ENCODE measurements around the gene C1orf105.

The C1orf105 gene

DNA sequence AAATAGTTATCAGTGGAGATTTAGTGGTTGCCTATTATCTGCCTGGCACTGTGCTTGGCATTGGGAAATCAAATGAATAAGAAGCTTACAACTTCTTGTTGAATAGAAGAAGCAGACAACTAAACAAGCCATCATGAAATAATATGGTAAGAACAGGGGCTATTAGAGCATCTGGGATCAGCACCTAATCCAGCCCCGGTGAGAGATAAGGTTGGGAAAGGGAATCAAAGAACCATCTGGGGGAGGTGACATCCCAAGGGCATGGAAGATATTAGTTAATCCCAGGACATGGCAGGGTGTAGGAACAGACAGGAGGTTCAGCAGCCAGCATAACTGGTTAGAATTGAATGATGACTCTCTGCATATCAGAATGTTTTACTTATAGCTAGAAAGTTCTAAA, 76.2 kb downstream of the C1orf105 start:
- peak; percentile 2 for DNase-seq

DNA sequence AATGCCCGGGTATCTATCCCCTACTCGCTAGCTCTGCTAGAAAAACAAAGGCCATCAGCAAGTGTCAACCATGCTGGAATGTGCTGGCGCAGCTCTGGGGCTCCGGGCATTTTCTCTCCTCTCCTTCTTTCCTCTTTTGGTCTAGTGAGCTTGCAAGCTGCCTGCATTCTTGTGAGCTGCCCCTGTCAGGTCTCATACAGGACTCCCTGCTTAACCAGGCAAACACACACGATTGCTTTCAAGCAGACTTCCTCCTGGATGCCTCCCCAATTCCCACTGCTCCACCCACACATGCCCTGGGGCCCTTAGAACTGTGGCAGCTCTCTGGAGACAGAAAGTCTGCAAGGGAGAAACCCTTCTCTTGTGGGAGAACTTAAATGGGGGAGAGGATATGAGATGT, 76.7 kb downstream of the C1orf105 start:
- peak; percentile 89 for DNase-seq

DNA sequence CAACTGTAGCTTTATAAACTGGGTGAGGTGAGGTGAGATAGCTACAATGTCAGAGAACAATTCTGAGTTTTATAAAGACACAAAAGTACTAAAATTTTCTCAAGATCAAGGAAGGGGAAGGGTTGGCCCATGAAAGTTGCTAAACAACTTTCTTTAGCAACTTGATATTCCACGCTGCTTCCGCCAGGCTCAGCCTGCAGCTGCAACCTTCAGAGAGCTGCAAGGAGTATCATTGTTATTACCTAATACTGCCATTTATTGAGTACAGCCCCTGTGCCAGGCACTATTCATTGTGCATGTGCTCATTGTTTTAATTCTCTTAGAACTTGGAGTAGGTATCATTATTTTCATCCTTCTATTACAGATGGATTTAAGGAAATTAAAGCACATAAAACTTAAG, 78.4 kb downstream of the C1orf105 start:
- no peak for DNase-seq

DNA sequence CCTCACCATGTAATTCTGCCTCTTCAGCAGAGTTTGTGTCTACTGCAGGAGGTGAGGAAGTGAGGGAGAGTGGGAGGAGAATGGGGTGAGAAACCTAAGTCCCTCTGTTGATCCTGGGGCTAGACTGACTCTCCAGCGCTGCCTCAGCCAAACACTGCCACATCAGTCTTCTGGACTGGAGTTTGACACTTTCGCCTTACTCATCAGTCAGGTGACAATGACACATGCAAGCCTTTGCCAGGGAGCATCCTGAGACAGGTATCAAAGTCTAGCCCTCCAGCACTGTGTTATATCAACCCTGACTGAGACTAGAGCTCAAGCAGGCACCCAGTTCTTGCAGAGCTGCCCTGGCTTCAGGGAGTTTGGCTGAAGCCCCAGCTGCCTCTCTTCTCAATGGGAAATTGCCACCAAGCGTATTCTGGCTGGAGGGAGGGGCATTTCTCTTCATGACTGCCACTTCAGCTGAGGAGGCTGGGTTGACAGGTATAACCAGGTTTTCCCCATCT, 79.2 kb downstream of the C1orf105 start:
- DNase-seq: peak; percentile 4

DNA sequence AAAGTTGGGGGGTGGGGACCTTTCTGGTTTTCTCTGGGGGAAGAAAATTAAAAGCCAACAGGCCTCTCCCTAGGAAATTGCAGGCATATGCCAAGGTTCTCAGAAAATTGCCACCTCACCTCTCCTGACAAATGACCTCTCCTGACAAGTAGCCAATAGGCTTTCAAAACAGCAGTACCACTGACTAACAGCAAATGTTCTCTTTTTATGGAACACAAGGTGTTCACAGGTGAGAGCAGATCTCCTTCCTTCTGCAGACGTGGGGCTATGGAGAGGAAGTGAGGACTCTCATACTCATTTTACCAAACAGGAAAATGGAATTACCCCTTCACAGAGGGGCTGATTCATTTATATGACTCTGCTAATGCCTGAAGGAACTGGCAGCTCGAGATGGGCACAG, 79.7 kb downstream of the C1orf105 start:
- no peak for DNase-seq

DNA sequence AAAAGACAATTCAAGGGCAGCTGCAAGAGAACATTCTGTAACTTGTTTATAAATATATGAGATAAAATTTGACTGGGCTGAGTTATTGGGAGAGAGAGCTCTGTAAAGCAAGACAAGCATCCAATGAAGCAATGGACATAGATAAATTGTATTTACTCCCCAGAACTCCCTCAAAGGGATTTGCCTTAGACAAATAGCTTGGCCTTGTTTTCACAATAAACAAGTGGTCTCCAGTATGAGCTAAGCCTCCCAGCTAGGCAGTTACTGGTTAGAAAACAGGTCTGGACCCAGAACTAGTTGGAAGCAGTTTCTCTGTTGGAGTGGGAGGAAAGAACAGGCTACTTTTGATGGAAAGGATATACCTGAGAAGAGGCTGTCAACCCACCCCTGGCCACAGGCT, 87.3 kb downstream of the C1orf105 start:
- no peak for DNase-seq

DNA sequence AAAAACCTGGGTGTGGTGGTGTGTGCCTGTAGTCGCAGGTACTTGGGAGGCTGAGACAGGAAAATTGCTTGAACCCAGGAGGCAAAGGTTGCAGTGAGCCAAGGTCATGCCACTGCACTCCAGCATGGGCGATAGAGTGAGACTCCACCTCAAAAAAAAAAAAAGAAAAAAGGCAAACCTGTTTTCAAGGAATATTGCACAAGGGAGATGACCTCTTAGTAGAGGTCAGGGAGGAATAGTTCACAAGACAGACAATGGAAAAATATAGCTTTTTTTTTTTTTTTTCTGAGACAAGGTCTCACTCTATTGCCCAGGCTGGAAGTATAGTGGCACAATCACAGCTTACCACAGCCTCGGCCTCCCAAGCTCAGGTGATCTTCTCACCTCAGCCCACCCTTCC, 90.0 kb downstream of the C1orf105 start:
- no peak for DNase-seq

DNA sequence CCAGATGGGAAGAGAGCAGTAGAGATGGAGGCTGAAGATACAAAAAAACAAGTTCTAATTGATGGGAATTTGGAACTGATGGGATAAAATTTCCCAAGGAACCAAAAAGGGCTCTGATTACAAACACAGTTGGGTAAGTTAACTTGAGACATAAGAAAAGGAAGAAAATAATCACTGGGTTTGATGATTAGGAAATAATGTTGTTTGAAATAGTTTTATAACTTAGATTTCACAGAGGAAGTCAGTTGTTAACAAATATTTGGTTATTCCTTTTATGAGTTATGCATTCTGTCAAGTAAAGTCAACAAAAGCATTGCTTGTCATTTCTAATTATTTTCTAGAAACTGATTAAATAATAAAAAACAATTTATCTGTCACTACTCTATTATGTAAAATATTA, 92.1 kb downstream of the C1orf105 start:
- no peak for DNase-seq

DNA sequence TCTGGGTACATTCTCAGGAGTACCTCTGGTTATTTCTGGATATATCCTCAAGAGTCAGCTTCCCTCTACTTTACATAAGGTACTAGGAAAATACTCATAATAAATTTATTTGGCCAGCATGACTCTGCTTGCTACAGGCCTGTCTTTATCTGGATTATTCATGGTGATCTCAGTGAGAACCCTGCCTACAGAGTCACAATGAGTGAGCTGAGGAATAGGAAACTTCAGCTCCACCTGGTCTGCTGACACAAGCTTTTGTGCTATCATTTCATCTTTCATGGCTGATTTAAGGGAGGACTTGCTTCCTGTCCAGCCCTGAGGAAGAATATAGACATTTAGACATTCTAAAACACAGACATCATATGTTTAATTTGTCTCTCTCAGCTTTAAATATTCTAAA, 93.0 kb downstream of the C1orf105 start:
- DNase-seq: no peak

DNA sequence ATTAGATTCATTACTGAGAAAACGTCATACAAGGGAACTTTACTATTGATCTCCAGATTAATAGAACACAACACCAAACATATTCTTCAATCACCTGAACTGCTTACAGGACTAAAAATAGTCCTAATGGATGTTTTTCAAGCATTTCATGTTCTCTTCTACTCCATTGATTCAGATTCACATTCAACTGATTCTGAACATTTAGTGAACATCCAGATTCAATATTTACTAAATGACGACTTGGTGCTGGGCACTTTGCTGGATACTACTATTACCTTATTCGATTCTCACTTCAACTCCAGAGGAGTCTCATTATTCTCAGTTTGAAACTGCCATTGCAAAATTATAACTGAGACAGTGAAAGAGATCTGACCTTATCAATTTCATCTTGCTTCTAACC, 93.6 kb downstream of the C1orf105 start:
- DNase-seq: no peak

DNA sequence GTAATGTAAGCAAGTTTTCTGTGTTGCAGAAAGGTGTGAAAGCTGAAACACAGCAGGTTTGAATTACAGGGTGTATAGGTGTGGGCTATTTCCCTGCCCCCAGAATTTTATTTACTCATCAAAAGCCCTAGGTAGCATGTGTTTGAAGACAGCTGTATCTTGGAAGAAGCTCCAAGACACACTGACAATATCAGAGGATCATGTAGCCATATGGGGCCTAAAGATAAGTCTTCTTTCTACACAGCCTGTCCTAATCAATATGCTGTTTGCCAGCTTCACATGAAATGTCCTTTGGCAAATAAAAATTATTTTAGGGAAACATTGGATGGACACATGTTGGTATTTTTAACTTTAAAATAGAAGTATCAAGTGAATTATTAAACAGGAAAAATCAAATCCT, 95.0 kb downstream of the C1orf105 start:
- no peak for DNase-seq

DNA sequence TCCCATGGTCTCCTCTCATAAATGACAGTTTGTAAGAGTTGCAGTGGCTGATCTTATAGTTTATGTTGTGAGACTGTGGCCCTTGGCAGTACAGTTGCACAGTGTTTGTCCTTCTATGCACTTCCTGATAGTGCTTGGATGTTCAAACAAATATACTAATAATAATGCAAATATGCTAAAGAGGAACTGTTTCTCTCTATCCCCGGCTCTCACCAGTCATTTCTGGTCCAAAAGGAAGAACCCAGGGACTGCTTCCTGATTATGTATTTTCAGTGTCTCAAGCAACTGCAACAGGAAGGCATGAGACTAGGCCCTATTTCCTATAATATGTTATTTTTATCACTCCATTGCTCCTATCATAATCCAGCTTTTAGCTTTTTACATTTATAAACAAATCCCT, 95.4 kb downstream of the C1orf105 start:
- DNase-seq: no peak

DNA sequence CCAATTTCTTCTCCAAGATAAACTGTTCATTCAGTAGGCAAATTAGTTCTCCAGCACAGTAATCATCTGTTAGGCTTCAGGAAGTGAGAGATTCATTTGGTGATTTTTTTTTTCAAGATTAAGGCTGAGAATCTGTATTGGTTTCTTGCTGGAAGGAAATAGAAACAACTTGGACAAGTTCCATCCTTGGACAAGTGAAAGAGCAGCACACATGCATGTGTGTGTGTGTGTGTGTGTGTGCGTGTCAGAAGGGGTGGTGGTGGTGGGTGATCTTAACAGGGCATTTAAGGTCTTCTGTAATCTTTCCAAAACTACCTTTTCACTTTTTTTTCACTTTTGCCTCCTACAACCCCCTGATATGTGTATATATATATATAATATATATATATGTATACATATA, 96.6 kb downstream of the C1orf105 start:
- DNase-seq: no peak

DNA sequence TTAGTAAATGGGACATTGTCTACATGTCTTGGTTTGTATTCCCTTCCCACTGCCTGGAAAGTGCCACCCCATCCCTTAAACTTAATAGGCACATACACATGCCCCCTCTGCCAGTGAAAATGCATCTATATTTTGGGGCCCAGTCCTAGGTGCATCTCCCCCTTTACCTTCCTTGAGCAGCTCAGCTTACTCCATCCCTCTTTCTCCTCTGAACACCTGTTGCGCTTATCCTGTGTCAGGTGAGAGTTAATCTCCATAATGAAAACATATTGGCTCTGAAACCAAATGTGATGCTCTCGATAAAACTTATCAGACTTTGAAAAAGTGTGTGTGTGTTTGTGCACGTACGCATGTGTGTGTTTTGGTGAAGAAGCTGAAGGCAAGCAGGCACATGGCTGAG, 97.1 kb downstream of the C1orf105 start:
- no peak for DNase-seq

Measured in EL (cell line).